Thoracic aorta (tissue), 2 donors: ENCODE results near the gene CRELD1. TPM values are rescaled to one million over a fixed set of nuclear protein-coding genes. Genes with fewer than 3 reads are reported as not detected.
"Not testable (repeated sequence)": the region's sequence is repeated elsewhere in the genome, so short reads cannot be mapped to it uniquely, and the experiment has no call there.

ENCODE experiments used
- ATAC-seq: fragments of 150-250 bp; one replicate; pipeline ENCODE4 v1.8.0; 2017; ENCODE audit warnings: low read depth; ENCODE audit not compliant: insufficient number of reproducible peaks, low FRiP score
- DNase-seq: peaks from one replicate; pipeline ENCODE4 v3.0.0-alpha.2; 2020; ENCODE audit warnings: low spot score
- H3K27ac ChIP-seq, 2 donors: fragments of 200-600 bp; sonication (generic); 1 replicate in 1 of 2; 2 replicates in 1 of 2; pipeline ENCODE4 v1.5.1; 2016; ENCODE audit warnings: mild to moderate bottlenecking in 2 of 2, moderate library complexity in 2 of 2
- H3K27me3 ChIP-seq: fragments of 200-600 bp; sonication (generic); replicated peaks from 2 replicates; pipeline ENCODE4 v1.6.0; 2016; ENCODE audit warnings: mild to moderate bottlenecking; ENCODE audit not compliant: insufficient read depth
- H3K36me3 ChIP-seq: fragments of 200-600 bp; sonication (generic); one replicate; pipeline ENCODE4 v1.5.1; 2016
- H3K4me1 ChIP-seq, 2 donors: fragments of 200-600 bp; sonication (generic); 1 replicate in 1 of 2; 2 replicates in 1 of 2; pipeline versions ENCODE4 v1.5.1 to v1.6.0; 2016; ENCODE audit warnings: low read depth in 2 of 2, mild to moderate bottlenecking in 1 of 2; ENCODE audit not compliant: control insufficient read depth in 1 of 2
- H3K4me3 ChIP-seq: fragments of 200-600 bp; sonication (generic); 2 replicates; pipeline ENCODE4 v1.5.1; 2016; ENCODE audit warnings: mild to moderate bottlenecking
- H3K9me3 ChIP-seq: fragments of 200-600 bp; sonication (generic); 2 replicates; pipeline ENCODE4 v1.5.1; 2016
- total RNA-seq, 2 donors: library from RNA; depleted of rRNA; stranded (reverse); fragments of >200 nt; gene quantifications; one replicate each; pipeline versions ENCODE4 v1.1.0 to v1.2.3, GENCODE V29; 2016
- TF ChIP-seq, protein P1 (sequence below): fragments of 200-600 bp; sonication (generic); IDR thresholded peaks from one replicate; pipeline ENCODE4 v1.5.1; 2019; ENCODE audit warnings: antibody characterized with exemption

CRELD1 gene
- total RNA-seq, 2 donors from 2014 or later, result 37.2 to 37.4 TPM

DNA sequence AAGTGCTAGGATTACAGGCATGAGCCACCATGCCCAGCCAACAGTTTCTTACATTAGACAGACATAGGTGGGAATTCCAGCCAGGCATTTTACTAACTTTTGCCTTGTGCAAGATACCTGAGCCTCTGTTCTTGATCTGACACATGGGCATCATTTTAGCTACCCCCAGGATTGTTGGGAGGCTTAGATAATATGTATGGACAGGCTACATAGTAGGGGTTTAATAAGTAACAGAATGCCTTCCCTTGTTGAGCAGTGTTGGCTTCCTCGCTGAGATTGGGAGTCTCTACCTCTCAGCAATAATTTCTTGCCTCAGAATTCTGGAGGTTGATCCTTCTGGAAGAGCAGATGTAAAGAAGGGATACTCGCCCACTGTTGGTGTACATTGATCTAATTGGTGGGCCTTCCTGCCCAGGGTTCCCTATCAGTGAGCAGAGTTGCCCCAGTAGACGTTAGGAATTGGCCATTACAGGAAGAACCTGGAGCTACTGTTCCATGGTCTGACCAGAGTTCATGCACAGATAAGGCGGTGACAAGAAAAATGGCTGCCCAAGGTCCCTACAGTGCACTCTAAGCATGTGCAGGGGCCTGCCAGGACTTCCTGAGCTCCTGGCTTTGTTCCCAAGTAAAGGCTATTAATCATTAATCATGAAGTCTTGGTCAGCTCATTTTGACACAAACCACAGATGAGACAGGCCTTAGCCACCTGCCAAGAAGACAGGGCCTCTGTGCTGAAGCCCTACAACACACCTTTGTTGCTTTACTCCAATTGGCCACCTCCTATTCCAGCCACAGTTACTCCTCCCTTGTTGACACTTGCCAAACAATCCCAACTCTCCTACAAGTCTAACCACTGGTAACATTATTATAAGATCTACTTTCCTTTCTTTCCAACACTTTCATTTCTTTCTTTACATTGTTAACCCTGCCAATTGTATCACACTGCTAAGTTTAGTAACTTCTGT, 35.9 kb upstream of the CRELD1 start:
- H3K27me3 ChIP-seq, result no peaks in the 10 kb centered on the region
- no peak for ATAC-seq
- peaks cover 7% of the 10 kb centered on the region for H3K36me3 ChIP-seq
- peaks cover 5 to 32% of the 10 kb centered on the region in 2 donors for H3K4me1 ChIP-seq
- H3K4me3 ChIP-seq, result no peak overlapping the region
- no peak for DNase-seq
- H3K9me3 ChIP-seq, result no peaks in the 10 kb centered on the region
- TF ChIP-seq, protein P1, sequence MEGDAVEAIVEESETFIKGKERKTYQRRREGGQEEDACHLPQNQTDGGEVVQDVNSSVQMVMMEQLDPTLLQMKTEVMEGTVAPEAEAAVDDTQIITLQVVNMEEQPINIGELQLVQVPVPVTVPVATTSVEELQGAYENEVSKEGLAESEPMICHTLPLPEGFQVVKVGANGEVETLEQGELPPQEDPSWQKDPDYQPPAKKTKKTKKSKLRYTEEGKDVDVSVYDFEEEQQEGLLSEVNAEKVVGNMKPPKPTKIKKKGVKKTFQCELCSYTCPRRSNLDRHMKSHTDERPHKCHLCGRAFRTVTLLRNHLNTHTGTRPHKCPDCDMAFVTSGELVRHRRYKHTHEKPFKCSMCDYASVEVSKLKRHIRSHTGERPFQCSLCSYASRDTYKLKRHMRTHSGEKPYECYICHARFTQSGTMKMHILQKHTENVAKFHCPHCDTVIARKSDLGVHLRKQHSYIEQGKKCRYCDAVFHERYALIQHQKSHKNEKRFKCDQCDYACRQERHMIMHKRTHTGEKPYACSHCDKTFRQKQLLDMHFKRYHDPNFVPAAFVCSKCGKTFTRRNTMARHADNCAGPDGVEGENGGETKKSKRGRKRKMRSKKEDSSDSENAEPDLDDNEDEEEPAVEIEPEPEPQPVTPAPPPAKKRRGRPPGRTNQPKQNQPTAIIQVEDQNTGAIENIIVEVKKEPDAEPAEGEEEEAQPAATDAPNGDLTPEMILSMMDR, result no peak
- H3K27ac ChIP-seq, result peak overlapping the region in 1 of 2 donors; percentile 23

GRCh38 chr3:9898467-9899241, 35.0 kb upstream of the CRELD1 start:
- TF ChIP-seq, protein P1, result no peak
- no peaks in the 10 kb centered on the region for H3K36me3 ChIP-seq
- ATAC-seq, result no peak

GRCh38 chr3:9899289-9899791, 34.3 kb upstream of the CRELD1 start:
- Histone ChIP-seq H3K4me3 (no peak overlapping the region), H3K9me3 (no peaks in the 10 kb centered on the region), H3K27me3 (no peaks in the 10 kb centered on the region), H3K4me1 (peaks cover 5 to 38% of the 10 kb centered on the region in 2 donors), H3K36me3 (no peaks in the 10 kb centered on the region), H3K27ac (no peak overlapping the region)
- no peak for ATAC-seq
- DNase-seq, result no peak
- TF ChIP-seq, protein P1, result no peak

More at GRCh38 chr3:9898467-9899241, 35.0 kb upstream of the CRELD1 start:
- Histone ChIP-seq H3K27ac (peak overlapping the region in 1 of 2 donors; percentile 23), H3K27me3 (no peaks in the 10 kb centered on the region), H3K9me3 (no peaks in the 10 kb centered on the region), H3K4me3 (no peak overlapping the region), H3K4me1 (peaks cover 5 to 41% of the 10 kb centered on the region in 2 donors)
- DNase-seq, result no peak

DNA sequence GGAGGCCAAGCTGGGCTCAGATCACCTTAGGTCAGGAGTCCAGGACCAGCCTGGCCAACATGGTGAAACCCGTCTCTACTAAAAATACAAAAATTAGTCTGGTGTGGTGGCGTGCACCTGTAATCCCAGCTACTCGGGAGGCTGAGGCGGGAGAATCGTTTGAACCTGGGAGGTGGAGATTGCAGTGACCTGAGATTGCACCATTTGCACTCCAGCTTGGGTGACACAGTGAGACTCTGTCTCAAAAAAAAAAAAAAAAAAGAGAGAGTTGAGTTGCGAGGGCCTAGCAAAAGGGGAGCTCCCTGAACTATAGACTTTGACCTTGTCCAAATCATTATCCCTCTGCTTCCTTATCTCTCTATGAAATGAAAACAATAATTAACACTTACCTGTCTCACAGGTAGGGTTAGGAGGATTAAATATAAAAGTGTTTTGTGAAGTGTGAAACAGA, 32.6 kb upstream of the CRELD1 start:
- ATAC-seq, H3K4me3 ChIP-seq, H3K9me3 ChIP-seq, H3K27me3 ChIP-seq, DNase-seq, H3K27ac ChIP-seq, H3K36me3 ChIP-seq: not testable (repeated sequence)
- peaks cover 5 to 38% of the 10 kb centered on the region in 2 donors for H3K4me1 ChIP-seq

DNA sequence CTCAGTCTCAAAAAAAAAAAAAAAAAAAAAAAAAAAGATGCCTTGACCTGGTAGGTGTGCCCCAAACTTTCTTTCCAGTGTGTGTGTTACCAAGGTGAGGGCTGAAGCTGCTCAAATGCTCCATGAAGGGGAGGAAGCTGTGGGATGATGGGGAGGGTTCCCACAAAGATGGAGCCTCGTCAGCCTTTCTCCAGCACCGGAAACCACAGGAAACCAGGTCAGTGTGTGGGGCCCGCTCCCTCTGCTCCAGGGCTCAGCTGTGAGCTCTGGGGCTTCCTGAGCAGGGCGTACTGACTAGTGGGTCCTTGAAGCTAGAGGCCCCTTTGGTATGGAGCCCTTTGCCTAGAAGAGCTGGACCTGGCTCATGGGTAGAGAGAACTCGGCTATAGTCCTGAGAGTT, 31.7 kb upstream of the CRELD1 start:
- peak overlapping the region; percentile 67 for H3K4me3 ChIP-seq
- no peaks in the 10 kb centered on the region for H3K27me3 ChIP-seq
- peak overlapping the region in 1 of 2 donors; percentile 76 for H3K27ac ChIP-seq
- no peak for DNase-seq
- TF ChIP-seq, protein P1, result no peak
- no peaks in the 10 kb centered on the region for H3K36me3 ChIP-seq
- no peaks in the 10 kb centered on the region for H3K9me3 ChIP-seq
- ATAC-seq, result no peak
- peaks cover 5 to 38% of the 10 kb centered on the region in 2 donors for H3K4me1 ChIP-seq
